ENCODE results near the gene TMPRSS11E.
"Not testable (repeated sequence)": the region's sequence is repeated elsewhere in the genome, so short reads cannot be mapped to it uniquely, and the experiment has no call there.

TMPRSS11E gene

GRCh38 chr4:68447201-68447600, at the start of gene TMPRSS11E:
TSS of gene TMPRSS11E (plus strand) at chr4:68447463. CDS start at chr4:68447513, 50 bp downstream.
- no peak for DNase-seq
- H3K27ac Mint-ChIP-seq: no peak within 1 kb of the TSS
- no peak within 1 kb of the TSS for H3K4me3 Mint-ChIP-seq
- no peaks in the 10 kb centered on the region for H3K36me3 Mint-ChIP-seq (ENCODE audit: low read depth)
- peaks cover 43% of the 10 kb centered on the region for H3K4me1 Mint-ChIP-seq (ENCODE audit: low read depth)
- no peaks in the 10 kb centered on the region for H3K27me3 Mint-ChIP-seq
- H3K9me3 Mint-ChIP-seq: no peaks in the 10 kb centered on the region

- H3K27ac Mint-ChIP-seq: no peak overlapping the region
- no peaks in the 10 kb centered on the region for H3K27me3 Mint-ChIP-seq
- DNase-seq: no peak
- no peak overlapping the region for H3K4me3 Mint-ChIP-seq
- no peaks in the 10 kb centered on the region for H3K36me3 Mint-ChIP-seq (ENCODE audit: low read depth)
- H3K4me1 Mint-ChIP-seq (ENCODE audit: low read depth): peaks cover 3% of the 10 kb centered on the region
- H3K9me3 Mint-ChIP-seq: no peaks in the 10 kb centered on the region
These were observed 48.0 kb upstream of the TMPRSS11E start for GRCh38 chr4:68399306-68399705.

- Mint-ChIP-seq H3K27ac (no peak overlapping the region), H3K9me3 (no peaks in the 10 kb centered on the region), H3K27me3 (no peaks in the 10 kb centered on the region), H3K4me3 (no peak overlapping the region), H3K4me1 (ENCODE audit: low read depth) (peaks cover 3% of the 10 kb centered on the region), H3K36me3 (ENCODE audit: low read depth) (no peaks in the 10 kb centered on the region)
- DNase-seq: no peak
These were observed 46.0 kb upstream of the TMPRSS11E start for GRCh38 chr4:68401231-68401630.

GRCh38 chr4:68404153-68404552, 43.1 kb upstream of the TMPRSS11E start:
- DNase-seq: no peak
- Mint-ChIP-seq H3K4me1 (ENCODE audit: low read depth) (no peaks in the 10 kb centered on the region), H3K27me3 (no peaks in the 10 kb centered on the region), H3K4me3 (no peak overlapping the region), H3K9me3 (no peaks in the 10 kb centered on the region), H3K36me3 (ENCODE audit: low read depth) (no peaks in the 10 kb centered on the region), H3K27ac (no peak overlapping the region)

GRCh38 chr4:68405718-68406478, 41.4 kb upstream of the TMPRSS11E start:
- H3K4me3 Mint-ChIP-seq; H3K27me3 Mint-ChIP-seq; DNase-seq; H3K9me3 Mint-ChIP-seq; H3K36me3 Mint-ChIP-seq (ENCODE audit: low read depth); H3K27ac Mint-ChIP-seq; H3K4me1 Mint-ChIP-seq (ENCODE audit: low read depth): not testable (repeated sequence)

GRCh38 chr4:68406479-68406859, 40.8 kb upstream of the TMPRSS11E start:
- DNase-seq: no peak
- no peaks in the 10 kb centered on the region for H3K9me3 Mint-ChIP-seq
- no peaks in the 10 kb centered on the region for H3K27me3 Mint-ChIP-seq
- no peaks in the 10 kb centered on the region for H3K36me3 Mint-ChIP-seq (ENCODE audit: low read depth)
- H3K4me1 Mint-ChIP-seq (ENCODE audit: low read depth): no peaks in the 10 kb centered on the region
- H3K27ac Mint-ChIP-seq: no peak overlapping the region
- H3K4me3 Mint-ChIP-seq: no peak overlapping the region

GRCh38 chr4:68407015-68407867, 40.0 kb upstream of the TMPRSS11E start:
- not testable (repeated sequence) for DNase-seq; H3K27me3 Mint-ChIP-seq; H3K4me3 Mint-ChIP-seq; H3K9me3 Mint-ChIP-seq; H3K4me1 Mint-ChIP-seq (ENCODE audit: low read depth); H3K36me3 Mint-ChIP-seq (ENCODE audit: low read depth); H3K27ac Mint-ChIP-seq

GRCh38 chr4:68407868-68408190, 39.4 kb upstream of the TMPRSS11E start:
- peaks cover 3% of the 10 kb centered on the region for H3K4me1 Mint-ChIP-seq (ENCODE audit: low read depth)
- no peaks in the 10 kb centered on the region for H3K27me3 Mint-ChIP-seq
- H3K4me3 Mint-ChIP-seq: no peak overlapping the region
- no peaks in the 10 kb centered on the region for H3K9me3 Mint-ChIP-seq
- no peaks in the 10 kb centered on the region for H3K36me3 Mint-ChIP-seq (ENCODE audit: low read depth)
- no peak overlapping the region for H3K27ac Mint-ChIP-seq
- no peak for DNase-seq

- H3K36me3 Mint-ChIP-seq (ENCODE audit: low read depth): no peaks in the 10 kb centered on the region
- DNase-seq: no peak
- H3K27me3 Mint-ChIP-seq: no peaks in the 10 kb centered on the region
- H3K27ac Mint-ChIP-seq: no peak overlapping the region
- H3K4me3 Mint-ChIP-seq: no peak overlapping the region
- no peaks in the 10 kb centered on the region for H3K9me3 Mint-ChIP-seq
- peaks cover 3% of the 10 kb centered on the region for H3K4me1 Mint-ChIP-seq (ENCODE audit: low read depth)
These were observed 37.1 kb upstream of the TMPRSS11E start for GRCh38 chr4:68410149-68410548.

GRCh38 chr4:68410643-68411042, 36.6 kb upstream of the TMPRSS11E start:
- DNase-seq: no peak
- Mint-ChIP-seq H3K36me3 (ENCODE audit: low read depth) (no peaks in the 10 kb centered on the region), H3K4me3 (no peak overlapping the region), H3K27me3 (no peaks in the 10 kb centered on the region), H3K27ac (no peak overlapping the region), H3K4me1 (ENCODE audit: low read depth) (peaks cover 3% of the 10 kb centered on the region), H3K9me3 (no peaks in the 10 kb centered on the region)

GRCh38 chr4:68412031-68412430, 35.2 kb upstream of the TMPRSS11E start:
- H3K9me3 Mint-ChIP-seq; H3K4me1 Mint-ChIP-seq (ENCODE audit: low read depth); DNase-seq; H3K27ac Mint-ChIP-seq; H3K27me3 Mint-ChIP-seq; H3K4me3 Mint-ChIP-seq; H3K36me3 Mint-ChIP-seq (ENCODE audit: low read depth): not testable (repeated sequence)

GRCh38 chr4:68416591-68416990, 30.7 kb upstream of the TMPRSS11E start:
- Mint-ChIP-seq H3K36me3 (ENCODE audit: low read depth) (no peaks in the 10 kb centered on the region), H3K9me3 (peaks cover 4% of the 10 kb centered on the region), H3K4me1 (ENCODE audit: low read depth) (peaks cover 2% of the 10 kb centered on the region), H3K27ac (no peak overlapping the region), H3K4me3 (no peak overlapping the region), H3K27me3 (no peaks in the 10 kb centered on the region)
- DNase-seq: no peak

- Mint-ChIP-seq H3K4me1 (ENCODE audit: low read depth) (no peaks in the 10 kb centered on the region), H3K4me3 (no peak overlapping the region), H3K27me3 (no peaks in the 10 kb centered on the region), H3K27ac (no peak overlapping the region), H3K36me3 (ENCODE audit: low read depth) (no peaks in the 10 kb centered on the region), H3K9me3 (peaks cover 4% of the 10 kb centered on the region)
- no peak for DNase-seq
These were observed 20.7 kb upstream of the TMPRSS11E start for GRCh38 chr4:68426516-68426915.

- H3K27me3 Mint-ChIP-seq: no peaks in the 10 kb centered on the region
- H3K9me3 Mint-ChIP-seq: peaks cover 2% of the 10 kb centered on the region
- no peak overlapping the region for H3K27ac Mint-ChIP-seq
These were observed 16.9 kb upstream of the TMPRSS11E start for GRCh38 chr4:68430337-68430736.

GRCh38 chr4:68432320-68432719, 14.9 kb upstream of the TMPRSS11E start:
- H3K27me3 Mint-ChIP-seq: no peaks in the 10 kb centered on the region
- peaks cover 2% of the 10 kb centered on the region for H3K9me3 Mint-ChIP-seq
- no peak overlapping the region for H3K27ac Mint-ChIP-seq
- DNase-seq: no peak
- peaks cover 22% of the 10 kb centered on the region for H3K4me1 Mint-ChIP-seq (ENCODE audit: low read depth)
- no peaks in the 10 kb centered on the region for H3K36me3 Mint-ChIP-seq (ENCODE audit: low read depth)
- H3K4me3 Mint-ChIP-seq: no peak overlapping the region

More at GRCh38 chr4:68430337-68430736, 16.9 kb upstream of the TMPRSS11E start:
- no peak for DNase-seq
- no peaks in the 10 kb centered on the region for H3K36me3 Mint-ChIP-seq (ENCODE audit: low read depth)
- no peak overlapping the region for H3K4me3 Mint-ChIP-seq
- H3K4me1 Mint-ChIP-seq (ENCODE audit: low read depth): peaks cover 11% of the 10 kb centered on the region
